Tongue (tissue), 2 donors: ENCODE data around the gene RNF207. TPM values are rescaled to one million over a fixed set of nuclear protein-coding genes. Genes with fewer than 3 reads are reported as not detected.
A peak's percentile ranks its signal among the peaks of the same experiment; 100 is the strongest.

Experiments
- DNase-seq: peaks from one replicate; pipeline ENCODE4 v3.0.0-alpha.2; 2015
- total RNA-seq: library from RNA; depleted of rRNA; stranded (reverse); fragments of >200 nt; gene quantifications from one replicate; pipeline ENCODE4 v1.2.3, GENCODE V29; 2014

The RNF207 gene
- total RNA-seq, 1 donor from 2014 or later: 22.0 TPM

DNA sequence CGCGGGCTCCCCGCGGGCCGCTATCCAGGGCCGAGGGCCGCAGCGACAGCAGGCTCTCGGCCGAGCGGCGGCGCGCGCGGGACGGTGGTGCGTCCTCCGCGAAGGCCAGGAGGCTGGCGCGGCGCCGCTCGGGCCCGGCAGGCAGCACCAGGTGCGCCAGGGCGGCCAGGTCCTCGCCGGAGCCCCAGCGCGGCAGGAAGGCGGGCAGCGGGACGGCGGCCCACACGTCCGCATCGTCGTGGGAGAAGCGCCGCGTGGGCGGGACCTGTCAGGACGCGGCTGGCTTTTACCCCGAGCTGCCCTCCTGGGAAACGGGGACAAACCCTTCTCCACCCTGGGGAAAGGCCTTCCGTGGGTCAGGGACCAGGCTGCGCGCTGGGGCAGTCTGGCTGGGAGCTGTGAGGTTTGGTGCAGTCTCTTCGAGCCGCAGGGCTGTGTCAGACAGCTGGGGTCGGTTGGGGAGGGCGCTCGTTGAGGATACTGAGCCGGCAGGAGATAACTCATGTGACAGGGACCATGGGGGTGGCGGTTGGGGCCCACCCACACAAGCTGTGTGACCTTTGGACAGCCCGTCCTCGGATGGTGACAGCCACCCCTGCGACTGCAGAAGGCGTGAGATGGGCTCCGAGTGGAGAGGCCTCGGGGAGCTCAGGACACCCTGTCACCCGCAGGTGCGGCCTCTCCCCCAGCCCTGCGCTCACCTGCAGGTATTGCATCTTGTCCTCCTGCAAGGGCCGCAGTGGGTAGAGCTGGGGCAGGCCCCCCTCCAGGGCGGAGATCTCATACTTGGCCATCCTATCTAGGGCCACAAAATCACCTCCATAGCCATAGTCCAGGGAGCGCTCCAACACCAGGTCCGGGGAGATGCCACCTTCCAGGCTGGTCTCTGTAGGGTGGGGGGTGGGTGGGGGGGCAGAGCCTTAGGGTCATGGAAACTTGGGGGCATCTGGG, 44.1 kb downstream of the RNF207 start:
- DNase-seq: no peak

DNA sequence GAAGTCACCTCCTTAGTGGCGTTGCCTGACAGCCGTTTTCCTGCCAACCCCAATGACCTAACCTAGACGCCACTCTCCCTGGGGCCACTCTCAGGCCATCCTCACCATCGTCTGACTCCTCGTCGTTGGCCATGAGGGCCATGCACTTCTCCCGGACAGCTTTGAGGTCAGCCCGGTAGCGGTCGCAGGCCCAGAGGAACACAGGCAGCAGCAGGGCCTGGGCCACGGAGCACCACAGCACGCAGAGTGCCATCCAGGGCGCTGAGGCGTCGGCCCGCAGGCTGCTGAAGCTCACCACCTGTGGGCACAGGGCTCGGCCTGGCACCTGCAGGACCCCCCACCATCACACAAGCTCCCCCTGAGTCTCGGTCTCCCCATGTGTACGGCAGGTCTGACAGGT, 45.3 kb downstream of the RNF207 start:
- DNase-seq: no peak

- no peak for DNase-seq
These were observed 45.9 kb downstream of the RNF207 start for GRCh38 chr1:6251681-6252373.

GRCh38 chr1:6252374-6252710, 46.4 kb downstream of the RNF207 start:
- no peak for DNase-seq

GRCh38 chr1:6253380-6253779, 47.5 kb downstream of the RNF207 start:
- DNase-seq: no peak

DNA sequence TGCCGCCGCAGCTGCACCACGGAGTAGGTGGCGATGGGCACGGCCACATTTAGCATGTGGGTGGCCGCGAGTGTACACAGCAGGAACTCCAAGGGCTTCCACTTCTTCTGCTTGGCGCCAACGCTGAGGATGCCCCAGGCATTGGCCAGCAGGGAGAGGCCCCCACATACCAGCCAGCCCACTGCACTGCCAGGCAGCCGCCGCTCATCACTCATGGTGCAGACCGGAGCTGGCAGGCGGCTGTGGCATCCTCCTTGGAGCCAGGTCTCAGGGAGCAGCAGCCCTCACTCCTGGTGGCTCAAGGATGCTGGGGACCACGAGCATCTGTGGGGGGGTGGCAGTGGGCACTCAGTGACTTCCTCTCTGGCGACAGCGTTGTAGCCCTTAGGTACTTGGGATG, 48.8 kb downstream of the RNF207 start:
- no peak for DNase-seq

- DNase-seq: no peak
These were observed 50.7 kb downstream of the RNF207 start for GRCh38 chr1:6256645-6257044.

GRCh38 chr1:6257541-6258069, 51.7 kb downstream of the RNF207 start:
- no peak for DNase-seq

DNA sequence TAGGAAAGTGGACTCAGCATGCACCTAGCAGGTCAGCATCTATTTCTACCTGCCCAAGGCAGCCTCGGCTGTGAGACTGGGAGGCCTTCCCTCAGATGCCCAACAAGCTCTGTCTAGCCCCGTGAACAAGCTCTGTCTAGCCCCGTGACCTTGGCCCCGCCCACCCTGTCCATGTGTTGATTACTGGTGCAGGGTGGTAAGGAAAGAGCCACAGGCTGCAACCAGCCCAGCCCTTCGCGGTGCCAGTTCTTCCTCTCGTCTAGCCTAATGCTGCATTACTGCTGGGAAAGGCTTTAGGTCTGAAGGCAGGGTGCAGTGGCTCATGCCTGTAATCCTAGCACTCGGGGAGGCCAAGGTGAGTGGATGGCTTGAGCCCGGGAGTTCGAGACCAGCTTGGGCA, 52.8 kb downstream of the RNF207 start:
- DNase-seq: no peak

DNA sequence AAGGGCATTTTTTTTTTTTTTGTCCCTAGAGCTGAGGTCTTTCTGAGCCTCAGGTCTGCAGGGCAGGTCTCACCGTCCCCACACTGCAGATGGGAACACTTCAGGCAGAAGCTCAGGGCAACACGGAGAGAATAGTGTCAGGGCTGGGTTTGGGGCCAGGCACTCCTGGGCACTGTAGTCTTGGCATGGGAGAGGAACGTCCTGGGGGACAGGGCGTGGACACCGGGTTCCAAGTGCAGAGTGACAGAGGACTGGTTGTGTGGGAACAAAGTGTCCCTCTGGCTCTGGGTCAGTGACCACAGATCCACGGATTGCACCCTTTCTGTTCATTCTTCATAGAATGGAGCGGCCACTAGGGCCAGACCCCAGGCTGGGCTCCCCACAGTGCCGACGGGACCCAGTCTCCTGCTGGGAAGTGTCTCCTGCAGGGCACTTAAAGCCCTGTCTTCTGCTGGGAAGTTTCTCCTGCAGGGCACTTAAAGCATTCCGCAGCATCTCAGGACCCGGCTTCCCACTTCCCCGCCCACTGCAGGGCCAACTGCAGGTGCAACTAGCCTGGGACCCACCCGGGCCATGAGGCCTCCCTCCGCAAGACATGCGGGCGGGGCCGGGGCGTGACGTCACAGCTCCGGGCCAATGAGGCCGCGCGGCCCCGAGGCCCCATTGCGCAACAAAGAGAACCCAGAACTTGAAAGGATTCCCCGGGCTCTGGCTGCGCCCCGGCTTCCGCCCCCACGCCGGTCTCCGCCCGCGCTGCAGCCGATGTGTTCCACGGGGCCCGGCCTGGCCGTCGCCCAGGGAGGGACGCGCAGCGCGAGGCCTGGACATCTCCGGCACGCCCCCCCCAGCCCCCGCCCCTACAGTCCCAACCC, 53.8 kb downstream of the RNF207 start:
- DNase-seq: peak; percentile 87

GRCh38 chr1:6260433-6260934, 54.6 kb downstream of the RNF207 start:
- DNase-seq: no peak

- DNase-seq: peak; percentile 78
These were observed 55.2 kb downstream of the RNF207 start, which contains the start of gene GPR153 for GRCh38 chr1:6260961-6261614. Gene GPR153 (minus strand): TSS chr1:6261098. CDS start chr1:6254905, 6,193 bp downstream.

- peak; percentile 90 for DNase-seq
These were observed 55.7 kb downstream of the RNF207 start for GRCh38 chr1:6261615-6261995.

GRCh38 chr1:6262555-6263420, 56.9 kb downstream of the RNF207 start:
- DNase-seq: peak; percentile 95

- no peak for DNase-seq
These were observed 57.8 kb downstream of the RNF207 start for GRCh38 chr1:6263716-6264115.

DNA sequence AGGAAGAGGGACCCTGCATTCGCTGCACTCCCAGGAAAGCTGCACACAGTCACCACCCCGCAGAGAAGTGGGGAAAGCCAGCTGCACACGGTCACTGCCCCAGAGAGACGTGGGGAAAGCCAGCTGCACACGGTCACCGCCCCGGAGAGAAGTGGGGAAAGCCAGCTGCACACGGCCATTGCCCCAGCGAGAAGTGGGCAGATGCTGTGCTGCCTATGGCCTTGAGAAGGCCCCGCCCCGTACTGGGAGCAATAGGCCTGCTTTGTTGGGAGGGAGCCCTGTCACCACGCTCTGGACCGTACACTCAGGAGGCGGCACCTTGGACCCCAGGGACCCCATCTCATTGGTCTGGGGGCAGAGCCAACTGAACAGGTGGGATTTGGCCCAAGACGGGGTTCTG, 59.2 kb downstream of the RNF207 start:
- peak; percentile 88 for DNase-seq

GRCh38 chr1:6266641-6267040, 60.7 kb downstream of the RNF207 start:
- no peak for DNase-seq

DNA sequence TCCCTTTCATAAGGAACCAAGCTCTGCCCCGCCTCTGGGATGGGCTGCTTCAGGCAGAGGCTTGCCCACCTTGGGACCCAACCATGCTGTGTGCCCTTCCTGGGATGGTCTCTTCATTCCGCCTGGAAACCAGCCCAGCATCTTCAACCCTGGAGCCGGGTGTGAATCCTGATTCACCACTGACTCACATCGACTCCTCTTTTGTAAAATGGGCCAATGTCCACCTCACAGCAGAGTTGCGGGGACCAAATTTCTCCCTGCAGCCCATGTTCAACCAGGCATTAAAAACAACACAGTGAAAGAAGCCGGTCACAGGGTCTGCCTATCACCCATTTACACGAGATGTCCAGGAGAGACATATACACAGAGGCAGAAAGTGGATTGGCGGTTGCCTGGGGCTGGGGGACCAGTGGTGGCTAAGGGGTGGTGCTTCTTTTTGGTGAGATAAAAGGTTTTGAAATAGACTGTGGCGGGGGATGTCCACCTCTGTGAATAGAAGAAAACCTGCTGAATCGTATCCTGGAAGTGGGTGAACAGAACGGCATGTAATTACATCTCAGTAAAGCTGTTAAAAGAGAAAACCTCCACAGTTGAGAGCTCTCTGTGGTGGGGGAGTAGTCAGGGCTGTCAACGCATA, 61.9 kb downstream of the RNF207 start:
- no peak for DNase-seq

DNA sequence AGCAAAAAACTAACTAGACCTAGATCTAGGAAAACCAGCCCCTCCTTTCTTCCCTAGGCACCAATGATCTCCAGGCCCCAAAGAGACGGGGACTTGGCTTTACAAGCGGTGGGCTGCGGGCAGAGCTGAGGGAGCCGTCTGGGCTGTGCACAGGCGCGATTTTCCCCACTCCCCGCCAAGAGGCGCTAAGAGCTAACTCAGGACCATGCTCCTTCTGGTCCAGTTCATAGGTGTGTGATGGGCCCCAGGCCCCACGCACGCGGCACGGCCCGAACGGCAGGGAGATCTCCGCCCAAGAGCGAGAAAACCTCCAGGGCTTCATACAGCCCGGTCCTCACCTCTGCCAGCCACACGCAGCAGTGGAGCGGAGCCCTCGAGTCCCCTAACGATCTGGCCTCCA, 62.5 kb downstream of the RNF207 start:
- no peak for DNase-seq

GRCh38 chr1:6269296-6269695, 63.4 kb downstream of the RNF207 start:
- no peak for DNase-seq
